ENCODE results near the gene RSPH9. TPM values are rescaled to one million over a fixed set of nuclear protein-coding genes. Genes with fewer than 3 reads are reported as not detected.

The RSPH9 gene
- total RNA-seq, 4 donors from 2014 or later: 0.17 to 0.34 TPM; not detected in 2

DNA sequence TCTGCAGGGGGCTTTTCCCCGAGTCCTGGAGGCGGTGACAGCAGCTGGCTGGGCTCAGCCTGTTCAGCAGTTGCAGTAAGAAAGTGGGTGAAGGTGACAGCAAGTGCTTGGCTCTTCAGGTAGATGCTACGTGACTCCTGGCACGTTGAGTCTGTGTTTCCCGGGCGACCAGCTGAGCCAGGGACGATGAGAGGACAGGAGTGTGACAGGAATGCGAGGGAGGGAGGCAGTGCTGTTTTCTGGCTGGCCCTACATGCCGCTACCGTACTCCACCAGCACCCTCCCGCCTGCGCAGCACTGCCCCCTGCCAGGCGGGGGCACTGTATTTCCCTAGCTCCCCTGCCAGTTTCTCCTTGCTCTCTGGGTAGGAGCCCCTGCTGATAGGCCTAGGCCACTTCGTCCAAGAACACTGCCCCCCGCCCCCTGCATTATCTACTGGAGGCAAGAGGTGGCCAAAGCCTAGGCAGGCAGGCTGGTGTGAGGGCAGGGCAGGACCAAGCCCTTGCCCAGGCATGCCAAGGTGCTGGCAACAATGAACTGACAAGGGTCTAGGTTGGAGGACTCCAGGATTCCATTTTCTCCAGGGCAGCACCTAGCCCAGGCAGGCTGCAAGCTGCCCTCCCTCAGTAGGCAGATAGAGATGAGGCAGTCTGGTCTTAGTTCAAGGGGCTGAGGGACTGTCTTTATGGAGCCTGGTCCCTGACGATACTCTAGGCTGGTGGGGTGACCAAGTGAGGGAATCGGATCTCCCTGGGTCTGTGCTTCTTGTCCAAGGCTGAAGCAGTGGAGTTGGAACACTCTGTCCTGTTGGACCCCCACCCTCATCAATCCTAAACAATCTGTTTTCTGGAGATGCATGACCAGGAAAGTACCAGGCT lies 23.6 kb downstream of the RSPH9 start:
- 28% methylated on average over 12 of the region's 17 CpGs for WGBS
- Histone ChIP-seq H3K27me3 (no peaks in the 10 kb centered on the region), H3K9me3 (no peaks in the 10 kb centered on the region), H3K36me3 (peaks cover 10 to 37% (median 28%) of the 10 kb centered on the region in 4 donors), H3K27ac (replicated peaks in 1 of 4) (peak overlapping the region in 3 of 4 donors; percentile 25 to 49 (median 45)), H3K4me3 (no peak overlapping the region), H3K4me1 (peaks cover 32 to 58% (median 52%) of the 10 kb centered on the region in 4 donors)
- intact Hi-C loops (cut with DNase I): loop anchor here (5.0 kb wide), 1 partner anchor 99 kb away; no protein-coding TSS in a partner anchor
- no peak for DNase-seq (ENCODE audit: extremely low spot score)
- TF ChIP-seq POLR2AphosphoS5 (IDR thresholded peaks at IDR 0.05) (peak; percentile 21 to 30), EP300 (IDR thresholded peaks at IDR 0.05) (no peak)
- TF ChIP-seq, protein P1, sequence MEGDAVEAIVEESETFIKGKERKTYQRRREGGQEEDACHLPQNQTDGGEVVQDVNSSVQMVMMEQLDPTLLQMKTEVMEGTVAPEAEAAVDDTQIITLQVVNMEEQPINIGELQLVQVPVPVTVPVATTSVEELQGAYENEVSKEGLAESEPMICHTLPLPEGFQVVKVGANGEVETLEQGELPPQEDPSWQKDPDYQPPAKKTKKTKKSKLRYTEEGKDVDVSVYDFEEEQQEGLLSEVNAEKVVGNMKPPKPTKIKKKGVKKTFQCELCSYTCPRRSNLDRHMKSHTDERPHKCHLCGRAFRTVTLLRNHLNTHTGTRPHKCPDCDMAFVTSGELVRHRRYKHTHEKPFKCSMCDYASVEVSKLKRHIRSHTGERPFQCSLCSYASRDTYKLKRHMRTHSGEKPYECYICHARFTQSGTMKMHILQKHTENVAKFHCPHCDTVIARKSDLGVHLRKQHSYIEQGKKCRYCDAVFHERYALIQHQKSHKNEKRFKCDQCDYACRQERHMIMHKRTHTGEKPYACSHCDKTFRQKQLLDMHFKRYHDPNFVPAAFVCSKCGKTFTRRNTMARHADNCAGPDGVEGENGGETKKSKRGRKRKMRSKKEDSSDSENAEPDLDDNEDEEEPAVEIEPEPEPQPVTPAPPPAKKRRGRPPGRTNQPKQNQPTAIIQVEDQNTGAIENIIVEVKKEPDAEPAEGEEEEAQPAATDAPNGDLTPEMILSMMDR (IDR thresholded peaks at IDR 0.05): peak; percentile 41 to 56 (median 51)

- H3K27me3 ChIP-seq: no peaks in the 10 kb centered on the region
- no peaks in the 10 kb centered on the region for H3K9me3 ChIP-seq
- H3K27ac ChIP-seq (replicated peaks in 1 of 4): peak overlapping the region; percentile 25 to 49 (median 45)
- peaks cover 32 to 59% (median 53%) of the 10 kb centered on the region in 4 donors for H3K4me1 ChIP-seq
- intact Hi-C loops (cut with DNase I): loop anchor here (5.0 kb wide), 1 partner anchor 98 kb away; no protein-coding TSS in a partner anchor
- 49% methylated on average over 4 of the region's 15 CpGs for WGBS
- no peak for TF ChIP-seq POLR2A (IDR thresholded peaks at IDR 0.05; ENCODE audit: low read depth)
- TF ChIP-seq, protein P1 (IDR thresholded peaks at IDR 0.05): no peak
- no peak for TF ChIP-seq EP300 (IDR thresholded peaks at IDR 0.05)
- TF ChIP-seq POLR2AphosphoS5 (IDR thresholded peaks at IDR 0.05): no peak
- no peak overlapping the region for H3K4me3 ChIP-seq
- peaks cover 16 to 45% (median 37%) of the 10 kb centered on the region in 4 donors for H3K36me3 ChIP-seq
- no peak for DNase-seq (ENCODE audit: extremely low spot score)
These were observed 24.4 kb downstream of the RSPH9 start for GRCh38 chr6:43669050-43669921.

GRCh38 chr6:43669922-43670622 lies 25.2 kb downstream of the RSPH9 start:
- Histone ChIP-seq H3K27ac (replicated peaks in 1 of 4) (peak overlapping the region; percentile 25 to 49 (median 45)), H3K4me3 (no peak overlapping the region), H3K4me1 (peaks cover 32 to 59% (median 53%) of the 10 kb centered on the region in 4 donors), H3K9me3 (no peaks in the 10 kb centered on the region), H3K36me3 (peaks cover 24 to 53% (median 44%) of the 10 kb centered on the region in 4 donors), H3K27me3 (no peaks in the 10 kb centered on the region)
- TF ChIP-seq POLR2A (IDR thresholded peaks at IDR 0.05; ENCODE audit: low read depth): no peak
- no peak for TF ChIP-seq EP300 (IDR thresholded peaks at IDR 0.05)
- TF ChIP-seq, protein P1 (IDR thresholded peaks at IDR 0.05): no peak
- no peak for TF ChIP-seq POLR2AphosphoS5 (IDR thresholded peaks at IDR 0.05)
- DNase-seq (ENCODE audit: extremely low spot score): no peak
- 84% methylated on average over 5 of the region's 6 CpGs for WGBS
- intact Hi-C loops (cut with DNase I): loop anchor here (5.0 kb wide), 1 partner anchor 97 kb away; no protein-coding TSS in a partner anchor

GRCh38 chr6:43670623-43670986 lies 25.8 kb downstream of the RSPH9 start:
- no peaks in the 10 kb centered on the region for H3K9me3 ChIP-seq
- WGBS: 97% methylated on average over 6 of the region's 6 CpGs
- H3K27ac ChIP-seq (replicated peaks in 1 of 4): peak overlapping the region in 1 of 4 donors; percentile 25
- peaks cover 32 to 59% (median 53%) of the 10 kb centered on the region in 4 donors for H3K4me1 ChIP-seq
- DNase-seq (ENCODE audit: extremely low spot score): no peak
- no peak overlapping the region for H3K4me3 ChIP-seq
- intact Hi-C loops (cut with DNase I): no loop called here
- TF ChIP-seq POLR2A (IDR thresholded peaks at IDR 0.05; ENCODE audit: low read depth) (no peak), EP300 (IDR thresholded peaks at IDR 0.05) (no peak), POLR2AphosphoS5 (IDR thresholded peaks at IDR 0.05) (no peak)
- TF ChIP-seq, protein P1 (IDR thresholded peaks at IDR 0.05): no peak
- peaks cover 29 to 59% (median 50%) of the 10 kb centered on the region in 4 donors for H3K36me3 ChIP-seq
- H3K27me3 ChIP-seq: no peaks in the 10 kb centered on the region

Data from esophagus muscularis mucosa (tissue), 4 donors.